ENCODE data around the gene WDTC1. TPM values are rescaled to one million over a fixed set of nuclear protein-coding genes. Genes with fewer than 3 reads are reported as not detected.

The WDTC1 gene
- total and polyA plus RNA-seq, 3 donors from 2014 or later: 61.4 to 142 (median 69.5) TPM

GRCh38 chr1:27339213-27339612, 104.8 kb downstream of the WDTC1 start:
- WGBS, 2 donors: 66 to 80% methylated on average over 5 of the region's 5 CpGs

GRCh38 chr1:27341525-27342252, 107.3 kb downstream of the WDTC1 start, which contains the start of gene SYTL1:
Gene SYTL1, plus strand, starts transcription at chr1:27342022. Its CDS starts 3,313 bp downstream, at chr1:27345335.
- TF ChIP-seq CTCF (IDR thresholded peaks at IDR 0.05) (no peak), POLR2A (IDR thresholded peaks at IDR 0.05) (no peak)
- Histone ChIP-seq H3K9me3 (no peaks in the 10 kb centered on the region), H3K27me3 (no peaks in the 10 kb centered on the region), H3K4me1 (peaks cover 5% of the 10 kb centered on the region), H3K4me3 (no peak within 1 kb of the TSS), H3K36me3 (ENCODE audit: low read depth, missing control alignments) (no peaks in the 10 kb centered on the region), H3K27ac (no peak within 1 kb of the TSS)
- WGBS, 2 donors: 50 to 63% methylated on average over 16 to 22 of the region's 22 CpGs
- intact Hi-C loops (cut with DNase I; ENCODE audit: low total_unique reads): no loop called here
- no peak for DNase-seq

More at GRCh38 chr1:27339213-27339612, 104.8 kb downstream of the WDTC1 start:
- no peaks in the 10 kb centered on the region for H3K36me3 ChIP-seq (ENCODE audit: low read depth, missing control alignments)
- intact Hi-C loops (cut with DNase I; ENCODE audit: low total_unique reads): no loop called here
- DNase-seq: no peak
- TF ChIP-seq POLR2A (IDR thresholded peaks at IDR 0.05) (no peak), CTCF (IDR thresholded peaks at IDR 0.05) (no peak)
- H3K27me3 ChIP-seq: no peaks in the 10 kb centered on the region
- no peak overlapping the region for H3K4me3 ChIP-seq
- no peak overlapping the region for H3K27ac ChIP-seq
- no peaks in the 10 kb centered on the region for H3K9me3 ChIP-seq
- peaks cover 5% of the 10 kb centered on the region for H3K4me1 ChIP-seq

GRCh38 chr1:27342391-27342777, 108.0 kb downstream of the WDTC1 start:
- Histone ChIP-seq H3K9me3 (no peaks in the 10 kb centered on the region), H3K27ac (no peak overlapping the region), H3K4me3 (no peak overlapping the region), H3K36me3 (ENCODE audit: low read depth, missing control alignments) (no peaks in the 10 kb centered on the region), H3K27me3 (no peaks in the 10 kb centered on the region), H3K4me1 (peaks cover 5% of the 10 kb centered on the region)
- no peak for DNase-seq
- intact Hi-C loops (cut with DNase I; ENCODE audit: low total_unique reads): no loop called here
- 74 to 90% methylated on average over 4 to 8 of the region's 8 CpGs for WGBS, 2 donors
- TF ChIP-seq POLR2A (IDR thresholded peaks at IDR 0.05) (no peak), CTCF (IDR thresholded peaks at IDR 0.05) (no peak)

GRCh38 chr1:27342778-27343638, 108.6 kb downstream of the WDTC1 start:
- DNase-seq: no peak
- no peaks in the 10 kb centered on the region for H3K36me3 ChIP-seq (ENCODE audit: low read depth, missing control alignments)
- 67 to 77% methylated on average over 13 to 28 of the region's 31 CpGs for WGBS, 2 donors
- no peak overlapping the region for H3K4me3 ChIP-seq
- H3K27me3 ChIP-seq: no peaks in the 10 kb centered on the region
- intact Hi-C loops (cut with DNase I; ENCODE audit: low total_unique reads): no loop called here
- H3K4me1 ChIP-seq: peaks cover 5% of the 10 kb centered on the region
- no peak for TF ChIP-seq CTCF (IDR thresholded peaks at IDR 0.05)
- TF ChIP-seq POLR2A (IDR thresholded peaks at IDR 0.05): no peak
- no peak overlapping the region for H3K27ac ChIP-seq
- H3K9me3 ChIP-seq: no peaks in the 10 kb centered on the region
